ENCODE measurements around the gene SDF4.
"Not testable (repeated sequence)": the region's sequence is repeated elsewhere in the genome, so short reads cannot be mapped to it uniquely, and the experiment has no call there.

The SDF4 gene

GRCh38 chr1:1177452-1178206 is 54.2 kb downstream of the SDF4 start:
- Histone ChIP-seq H3K27ac (ENCODE audit: low read depth, low read length, poor library complexity, severe bottlenecking) (no peak overlapping the region), H3K27me3 (ENCODE audit: insufficient read depth, low read length) (no peaks in the 10 kb centered on the region; the same call in 1 of the 2 replicates), H3K9ac (ENCODE audit: low read length) (no peak overlapping the region)

GRCh38 chr1:1176931-1177330 is 54.9 kb downstream of the SDF4 start:
- no peak overlapping the region for H3K4me2 ChIP-seq (ENCODE audit: low read length)
- TF ChIP-seq EZH2 (IDR thresholded peaks at IDR 0.05; ENCODE audit: borderline replicate concordance, low read length) = no peak
- no peak for TF ChIP-seq CTCF (IDR thresholded peaks at IDR 0.05; ENCODE audit: low read length)
- H3K4me3 ChIP-seq (ENCODE audit: low read depth, low read length, poor library complexity, severe bottlenecking) = no peak overlapping the region
- H3F3A ChIP-seq (ENCODE audit: insufficient read depth, low read length) = no peaks in the 10 kb centered on the region
- no peaks in the 10 kb centered on the region for H4K20me1 ChIP-seq (ENCODE audit: insufficient read depth, low read length)
- no peak overlapping the region for H3K27ac ChIP-seq (ENCODE audit: low read depth, low read length, poor library complexity, severe bottlenecking)
- no peak overlapping the region for H2AFZ ChIP-seq (ENCODE audit: low read length)
- H3K9me2 ChIP-seq (ENCODE audit: low read depth, low read length) = no peaks in the 10 kb centered on the region
- no peaks in the 10 kb centered on the region for H3K9me3 ChIP-seq (ENCODE audit: low read length)
- H3K4me1 ChIP-seq (ENCODE audit: insufficient read depth, low read length, severe bottlenecking) = no peaks in the 10 kb centered on the region
- H3K27me3 ChIP-seq (ENCODE audit: insufficient read depth, low read length) = no peaks in the 10 kb centered on the region; the same call in 1 of the 2 replicates
- no peak overlapping the region for H3K9ac ChIP-seq (ENCODE audit: low read length)
- H3K36me3 ChIP-seq (ENCODE audit: insufficient read depth, low read length) = no peaks in the 10 kb centered on the region
- no peaks in the 10 kb centered on the region for H3K79me2 ChIP-seq (ENCODE audit: insufficient read depth, low read length)

More at GRCh38 chr1:1177452-1178206, 54.2 kb downstream of the SDF4 start:
- H3K4me3 ChIP-seq (ENCODE audit: low read depth, low read length, poor library complexity, severe bottlenecking) = no peak overlapping the region
- no peaks in the 10 kb centered on the region for H3K79me2 ChIP-seq (ENCODE audit: insufficient read depth, low read length)
- H3F3A ChIP-seq (ENCODE audit: insufficient read depth, low read length) = no peaks in the 10 kb centered on the region
- no peak for TF ChIP-seq CTCF (IDR thresholded peaks at IDR 0.05; ENCODE audit: low read length)
- TF ChIP-seq EZH2 (IDR thresholded peaks at IDR 0.05; ENCODE audit: borderline replicate concordance, low read length) = no peak
- no peaks in the 10 kb centered on the region for H4K20me1 ChIP-seq (ENCODE audit: insufficient read depth, low read length)
- no peak overlapping the region for H3K4me2 ChIP-seq (ENCODE audit: low read length)
- no peak overlapping the region for H2AFZ ChIP-seq (ENCODE audit: low read length)
- no peaks in the 10 kb centered on the region for H3K36me3 ChIP-seq (ENCODE audit: insufficient read depth, low read length)
- H3K9me2 ChIP-seq (ENCODE audit: low read depth, low read length) = no peaks in the 10 kb centered on the region
- H3K9me3 ChIP-seq (ENCODE audit: low read length) = no peaks in the 10 kb centered on the region
- H3K4me1 ChIP-seq (ENCODE audit: insufficient read depth, low read length, severe bottlenecking) = no peaks in the 10 kb centered on the region

GRCh38 chr1:1176063-1176761 is 55.6 kb downstream of the SDF4 start:
- not testable (repeated sequence) for H3K79me2 ChIP-seq (ENCODE audit: insufficient read depth, low read length); H3K27me3 ChIP-seq (ENCODE audit: insufficient read depth, low read length); H3K36me3 ChIP-seq (ENCODE audit: insufficient read depth, low read length); H2AFZ ChIP-seq (ENCODE audit: low read length); H3K4me1 ChIP-seq (ENCODE audit: insufficient read depth, low read length, severe bottlenecking); H3K9me2 ChIP-seq (ENCODE audit: low read depth, low read length); H3K4me2 ChIP-seq (ENCODE audit: low read length); H3K9ac ChIP-seq (ENCODE audit: low read length); H3K9me3 ChIP-seq (ENCODE audit: low read length); H3K4me3 ChIP-seq (ENCODE audit: low read depth, low read length, poor library complexity, severe bottlenecking); H4K20me1 ChIP-seq (ENCODE audit: insufficient read depth, low read length); H3K27ac ChIP-seq (ENCODE audit: low read depth, low read length, poor library complexity, severe bottlenecking); H3F3A ChIP-seq (ENCODE audit: insufficient read depth, low read length)

Data from OCI-LY1 (cell line).